Measurements from ENCODE around the gene MTUS2.

The MTUS2 gene

DNA sequence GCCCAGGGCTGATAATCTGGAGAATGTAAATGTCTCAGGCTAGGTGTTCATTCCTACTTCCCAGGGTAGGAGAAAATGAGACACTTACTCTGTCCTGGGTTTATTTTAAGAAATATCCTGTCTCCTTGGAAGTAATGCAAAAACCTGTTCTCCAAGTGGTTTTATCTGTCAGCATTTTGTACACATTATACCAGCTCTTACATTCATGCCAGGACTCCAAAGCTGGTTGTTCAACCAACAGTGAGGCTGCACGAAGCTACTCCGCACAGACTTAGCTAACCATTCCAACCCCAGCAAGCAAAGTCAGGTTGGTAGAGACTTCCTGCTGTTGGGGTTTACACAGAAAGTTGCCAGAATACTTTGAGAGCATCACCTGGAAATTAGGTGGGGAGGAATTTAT lies 719.7 kb downstream of the MTUS2 start:
- no peak for DNase-seq (ENCODE audit: low read depth)
- no peak overlapping the region for H3K4me3 ChIP-seq (ENCODE audit: low read depth, low read length)
- TF ChIP-seq POLR2A (IDR thresholded peaks at IDR 0.05; ENCODE audit: extremely low read depth, insufficient read length), result no peak
- TF ChIP-seq MYC (IDR thresholded peaks at IDR 0.05; ENCODE audit: low read depth, low read length), result no peak
- TF ChIP-seq MAX (IDR thresholded peaks at IDR 0.05; ENCODE audit: low read depth, low read length), result no peak
- TF ChIP-seq CTCF (IDR thresholded peaks at IDR 0.05; ENCODE audit: low read depth, low read length), result no peak

DNA sequence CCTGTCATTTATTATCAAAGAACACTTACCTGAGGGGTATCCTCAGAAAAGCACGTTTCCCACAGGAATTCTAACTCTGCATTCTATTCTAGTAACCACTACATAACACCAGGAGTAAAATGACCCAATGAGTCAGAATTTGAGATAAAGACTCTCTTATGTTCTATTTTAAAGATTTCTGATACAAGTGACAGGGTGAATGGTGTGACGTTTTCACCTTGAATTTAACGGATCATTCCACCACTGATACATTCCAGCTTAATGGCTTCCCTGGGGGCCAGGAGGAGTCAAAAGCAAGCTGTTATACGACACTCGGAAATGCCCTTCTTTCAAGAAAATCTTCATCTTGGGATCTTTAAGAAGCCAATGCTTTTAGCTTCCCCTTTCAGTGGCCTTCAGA lies 720.2 kb downstream of the MTUS2 start:
- H3K4me3 ChIP-seq (ENCODE audit: low read depth, low read length), result no peak overlapping the region
- TF ChIP-seq POLR2A (IDR thresholded peaks at IDR 0.05; ENCODE audit: extremely low read depth, insufficient read length) (no peak), CTCF (IDR thresholded peaks at IDR 0.05; ENCODE audit: low read depth, low read length) (no peak), MYC (IDR thresholded peaks at IDR 0.05; ENCODE audit: low read depth, low read length) (no peak), MAX (IDR thresholded peaks at IDR 0.05; ENCODE audit: low read depth, low read length) (no peak)
- no peak for DNase-seq (ENCODE audit: low read depth)

DNA sequence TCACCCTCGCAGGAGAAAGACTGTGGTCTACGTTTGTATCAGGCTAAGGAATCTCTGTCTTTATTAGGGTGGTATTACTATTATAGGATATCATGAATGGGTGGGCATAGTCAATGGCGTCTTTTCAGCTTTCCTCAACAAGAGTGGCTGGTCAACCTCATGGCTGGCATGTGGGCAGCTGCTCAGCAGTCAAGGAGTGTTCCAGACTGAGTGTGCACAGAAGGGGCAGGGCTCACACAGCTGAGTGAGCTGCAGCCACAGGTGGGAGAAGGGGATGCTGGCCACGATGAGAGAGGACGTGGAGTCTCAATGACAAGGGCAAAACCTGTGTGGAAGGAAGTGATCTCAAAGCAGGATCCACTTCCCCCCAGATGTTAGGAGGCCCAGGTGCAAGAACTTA lies 720.7 kb downstream of the MTUS2 start:
- no peak for DNase-seq (ENCODE audit: low read depth)

GRCh38 chr13:29541400-29541799 lies 721.3 kb downstream of the MTUS2 start:
- no peak for DNase-seq (ENCODE audit: low read depth)
- TF ChIP-seq POLR2A (IDR thresholded peaks at IDR 0.05; ENCODE audit: extremely low read depth, insufficient read length) (no peak), CTCF (IDR thresholded peaks at IDR 0.05; ENCODE audit: low read depth, low read length) (no peak), MAX (IDR thresholded peaks at IDR 0.05; ENCODE audit: low read depth, low read length) (no peak), MYC (IDR thresholded peaks at IDR 0.05; ENCODE audit: low read depth, low read length) (no peak)
- H3K4me3 ChIP-seq (ENCODE audit: low read depth, low read length), result no peak overlapping the region

More for the DNA sequence above, 720.7 kb downstream of the MTUS2 start:
- TF ChIP-seq MAX (IDR thresholded peaks at IDR 0.05; ENCODE audit: low read depth, low read length) (no peak), POLR2A (IDR thresholded peaks at IDR 0.05; ENCODE audit: extremely low read depth, insufficient read length) (no peak), MYC (IDR thresholded peaks at IDR 0.05; ENCODE audit: low read depth, low read length) (no peak), CTCF (IDR thresholded peaks at IDR 0.05; ENCODE audit: low read depth, low read length) (no peak)
- no peak overlapping the region for H3K4me3 ChIP-seq (ENCODE audit: low read depth, low read length)

DNA sequence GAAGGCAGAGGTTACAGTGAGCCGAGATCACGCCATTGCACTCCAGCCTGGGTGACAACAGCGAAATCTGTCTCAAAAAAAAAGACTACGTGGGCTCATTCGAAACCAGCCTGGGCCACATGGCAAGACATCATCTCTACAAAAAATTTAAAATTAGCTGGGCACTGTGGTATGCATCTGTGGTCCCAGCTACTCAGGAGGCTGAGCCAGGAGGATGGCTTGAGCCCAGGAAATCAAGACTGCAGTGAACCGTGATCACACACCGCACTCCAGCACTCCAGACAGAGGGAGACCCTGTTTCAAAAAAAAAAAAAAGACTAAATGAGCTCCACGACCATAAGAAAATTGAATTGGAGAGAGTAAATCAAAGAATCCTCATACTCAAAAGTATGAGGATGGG lies 722.2 kb downstream of the MTUS2 start:
- no peak for DNase-seq (ENCODE audit: low read depth)
- no peak overlapping the region for H3K4me3 ChIP-seq (ENCODE audit: low read depth, low read length)
- TF ChIP-seq MAX (IDR thresholded peaks at IDR 0.05; ENCODE audit: low read depth, low read length) (no peak), CTCF (IDR thresholded peaks at IDR 0.05; ENCODE audit: low read depth, low read length) (no peak), MYC (IDR thresholded peaks at IDR 0.05; ENCODE audit: low read depth, low read length) (no peak), POLR2A (IDR thresholded peaks at IDR 0.05; ENCODE audit: extremely low read depth, insufficient read length) (no peak)
